Bronchial epithelial cell (primary cell): ENCODE results near the gene RPL27. TPM values are rescaled to one million over a fixed set of nuclear protein-coding genes. Genes with fewer than 3 reads are reported as not detected.
A peak's percentile ranks its signal among the peaks of the same experiment; 100 is the strongest.

Source experiments
- DNase-seq: peaks from one replicate; pipeline ENCODE4 v3.0.0-alpha.2; 2010; ENCODE audit warnings: low read depth
- FAIRE-seq: peaks from 2 replicates; lab custom pipeline; 2011; peaks lifted over from hg19 to GRCh38; lab: Jason Lieb, UNC
- H3K27me3 ChIP-seq: 2 replicates; pipeline ENCODE4 v1.5.1; 2011; ENCODE audit warnings: low read length; ENCODE audit not compliant: control insufficient read depth, insufficient read depth
- H3K36me3 ChIP-seq: 2 replicates; pipeline ENCODE4 v1.5.1; 2011; ENCODE audit warnings: low read length; ENCODE audit not compliant: control insufficient read depth, insufficient read depth
- H3K4me3 ChIP-seq: 2 replicates; pipeline ENCODE4 v1.5.1; 2011; ENCODE audit warnings: mild to moderate bottlenecking, low read depth, low read length, control low read depth
- CTCF ChIP-seq: IDR thresholded peaks from 2 replicates; pipeline ENCODE4 v1.5.1; 2011; ENCODE audit warnings: mild to moderate bottlenecking, moderate library complexity, low read length, control low read depth, inconsistent platforms; ENCODE audit not compliant: insufficient read depth, severe bottlenecking
- total RNA-seq: library from RNA; depleted of rRNA; stranded (reverse); fragments of >200 nt; gene quantifications from 2 replicates; pipeline ENCODE4 v1.2.1, GENCODE V29; 2014

RPL27 gene
- total RNA-seq, 1 donor from 2014 or later: 1,431 TPM

- no peak for FAIRE-seq
- TF ChIP-seq CTCF: no peak
- Histone ChIP-seq H3K36me3 (no peaks in the 10 kb centered on the region), H3K27me3 (no peaks in the 10 kb centered on the region), H3K4me3 (no peak overlapping the region)
- DNase-seq: no peak
Measured at GRCh38 chr17:43028221-43028861, 30.1 kb downstream of the RPL27 start.

- no peaks in the 10 kb centered on the region for H3K27me3 ChIP-seq
- TF ChIP-seq CTCF: no peak
- H3K36me3 ChIP-seq: no peaks in the 10 kb centered on the region
- FAIRE-seq: peak; percentile 60
- DNase-seq: no peak
- no peak overlapping the region for H3K4me3 ChIP-seq
Measured at GRCh38 chr17:43030137-43030767, 32.0 kb downstream of the RPL27 start.

DNA sequence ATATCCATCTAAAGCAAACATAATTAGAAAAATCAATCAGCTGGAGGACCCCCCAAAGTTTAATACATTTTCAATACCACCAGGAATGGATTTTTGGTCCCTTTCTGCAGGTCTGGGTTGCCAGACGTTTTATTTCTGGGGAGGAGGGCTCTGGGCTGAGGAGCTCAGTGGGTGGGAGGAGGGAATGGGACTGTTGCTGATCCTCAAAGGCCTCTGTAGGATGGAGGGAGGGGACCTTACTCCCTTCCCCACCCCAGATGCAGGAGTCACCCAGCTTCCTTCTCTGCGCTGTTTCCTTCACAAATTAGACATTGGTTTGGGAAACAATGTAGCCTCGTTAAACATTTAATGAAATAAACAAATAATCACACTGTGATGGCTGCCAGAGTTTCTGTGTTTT lies 33.4 kb downstream of the RPL27 start:
- FAIRE-seq (no peak), DNase-seq (no peak)
- no peaks in the 10 kb centered on the region for H3K27me3 ChIP-seq
- TF ChIP-seq CTCF: no peak
- H3K36me3 ChIP-seq: no peaks in the 10 kb centered on the region
- no peak overlapping the region for H3K4me3 ChIP-seq

DNA sequence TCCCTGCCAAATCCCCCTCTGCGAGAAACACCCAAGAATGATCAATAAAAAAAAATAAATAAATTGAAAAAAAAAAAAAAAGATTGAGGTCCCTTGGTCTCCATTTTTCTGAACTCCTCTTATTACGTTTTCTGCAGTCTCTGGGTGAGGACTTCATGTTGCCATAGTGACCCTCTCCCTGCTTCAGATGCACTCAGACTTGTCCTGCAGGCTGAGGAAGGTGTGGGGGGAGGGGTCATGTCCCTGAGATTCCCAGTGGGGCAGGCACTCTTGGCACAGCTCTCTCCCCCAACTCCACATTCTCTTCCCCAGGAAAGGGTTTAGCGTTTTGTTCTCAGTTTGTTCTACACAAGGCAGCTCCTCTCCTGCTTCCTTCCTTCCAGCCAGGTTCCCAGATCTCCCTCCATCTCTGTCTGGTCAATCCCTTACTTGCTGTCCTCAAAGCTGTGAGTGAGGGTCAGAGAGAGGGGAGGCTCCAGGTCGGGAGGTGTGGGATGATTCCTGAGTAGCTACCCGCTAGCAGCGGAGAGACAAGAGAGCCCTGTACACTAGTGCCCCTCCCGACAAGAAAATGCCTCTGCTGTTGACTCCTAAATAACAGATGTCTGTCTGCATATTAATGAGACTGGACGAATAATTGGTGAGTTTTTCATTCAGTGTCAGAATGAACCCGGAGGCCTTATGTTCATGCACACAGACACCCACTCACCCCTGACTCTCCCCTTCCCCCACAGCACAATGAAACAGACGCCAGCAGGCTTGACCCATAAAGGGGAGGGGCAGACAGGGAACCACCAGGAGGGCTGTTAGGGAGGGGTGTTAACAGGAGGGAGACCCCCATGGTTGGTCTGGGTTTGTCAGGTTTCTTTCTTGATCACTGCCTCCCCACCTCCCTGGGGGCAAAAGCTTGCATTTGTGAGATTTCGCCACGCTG lies 36.0 kb downstream of the RPL27 start:
- FAIRE-seq (no peak), DNase-seq (no peak)
- H3K27me3 ChIP-seq: no peaks in the 10 kb centered on the region
- H3K4me3 ChIP-seq: no peak overlapping the region
- no peaks in the 10 kb centered on the region for H3K36me3 ChIP-seq
- no peak for TF ChIP-seq CTCF

DNA sequence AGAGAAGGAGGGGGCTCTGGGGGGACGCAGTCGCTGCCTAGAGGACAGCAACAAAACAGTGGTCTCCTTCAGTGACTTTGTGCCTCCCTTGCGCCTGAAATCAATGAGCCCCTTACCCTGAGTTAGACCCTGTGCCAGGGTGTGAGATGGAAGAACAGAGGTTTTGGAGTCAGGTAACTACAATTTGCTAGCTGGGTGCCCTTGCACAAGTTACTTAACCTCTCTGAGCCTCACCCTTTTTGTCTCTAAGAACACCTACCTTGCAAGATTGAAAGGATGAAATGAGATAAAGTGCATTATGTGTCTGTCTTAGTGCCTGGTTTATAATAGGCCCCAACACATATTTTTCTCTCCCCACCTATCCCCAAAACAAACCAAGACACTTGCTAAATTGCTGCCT lies 36.7 kb downstream of the RPL27 start:
- H3K4me3 ChIP-seq: no peak overlapping the region
- no peak for DNase-seq
- TF ChIP-seq CTCF: no peak
- H3K36me3 ChIP-seq: no peaks in the 10 kb centered on the region
- FAIRE-seq: no peak
- H3K27me3 ChIP-seq: no peaks in the 10 kb centered on the region
